ENCODE data around the gene HOXB13. TPM values are rescaled to one million over a fixed set of nuclear protein-coding genes. Genes with fewer than 3 reads are reported as not detected.

The HOXB13 gene
- total RNA-seq, 1 donor from 2014 or later, result not detected

GRCh38 chr17:48727415-48728175, 955 bp downstream of the HOXB13 start:
- no peak for DNase-seq (ENCODE audit: extremely low read depth, low read depth, low spot score)

- no peak for DNase-seq (ENCODE audit: extremely low read depth, low read depth, low spot score)
Observed at GRCh38 chr17:48726916-48727286, 1.6 kb downstream of the HOXB13 start.

GRCh38 chr17:48726114-48726915, 2.2 kb downstream of the HOXB13 start:
- no peak for DNase-seq (ENCODE audit: extremely low read depth, low read depth, low spot score)

GRCh38 chr17:48725288-48726064, 3.1 kb downstream of the HOXB13 start:
- no peak for DNase-seq (ENCODE audit: extremely low read depth, low read depth, low spot score)

GRCh38 chr17:48725004-48725287, 3.6 kb downstream of the HOXB13 start:
- DNase-seq (ENCODE audit: extremely low read depth, low read depth, low spot score), result no peak

GRCh38 chr17:48724251-48725003, 4.1 kb downstream of the HOXB13 start:
- peak; percentile 36 for DNase-seq (ENCODE audit: extremely low read depth, low read depth, low spot score)

- no peak for DNase-seq (ENCODE audit: extremely low read depth, low read depth, low spot score)
Observed at GRCh38 chr17:48723423-48724250, 4.9 kb downstream of the HOXB13 start.

GRCh38 chr17:48722915-48723422, 5.6 kb downstream of the HOXB13 start, which contains the start of gene PRAC2:
Gene PRAC2 (plus strand): TSS chr17:48723185. CDS start chr17:48724411, 1,226 bp downstream.
- no peak for DNase-seq (ENCODE audit: extremely low read depth, low read depth, low spot score)

- no peak for DNase-seq (ENCODE audit: extremely low read depth, low read depth, low spot score)
Observed at GRCh38 chr17:48722201-48722907, 6.2 kb downstream of the HOXB13 start, which contains the start of gene PRAC1. Gene PRAC1 (minus strand): TSS chr17:48722518. CDS start chr17:48722392, 126 bp downstream.

- DNase-seq (ENCODE audit: extremely low read depth, low read depth, low spot score), result no peak
Observed at GRCh38 chr17:48721009-48721402, 7.5 kb downstream of the HOXB13 start.

GRCh38 chr17:48720266-48721008, 8.1 kb downstream of the HOXB13 start:
- no peak for DNase-seq (ENCODE audit: extremely low read depth, low read depth, low spot score)

GRCh38 chr17:48719642-48720265, 8.8 kb downstream of the HOXB13 start:
- DNase-seq (ENCODE audit: extremely low read depth, low read depth, low spot score), result no peak

GRCh38 chr17:48718761-48719641, 9.5 kb downstream of the HOXB13 start:
- DNase-seq (ENCODE audit: extremely low read depth, low read depth, low spot score), result no peak

- DNase-seq (ENCODE audit: extremely low read depth, low read depth, low spot score), result no peak
Observed at GRCh38 chr17:48718227-48718760, 10.3 kb downstream of the HOXB13 start.

- no peak for DNase-seq (ENCODE audit: extremely low read depth, low read depth, low spot score)
Observed at GRCh38 chr17:48717367-48718226, 11.0 kb downstream of the HOXB13 start.
